HG03342 (cell line): ENCODE data around the gene FGF4.

Source experiments
- ATAC-seq: cut with Tn5 transposase; IDR thresholded peaks from one replicate; pipeline ENCODE4 v1.9.1; 2021; ENCODE audit warnings: mild to moderate bottlenecking, moderate library complexity; ENCODE audit not compliant: unreplicated experiment

FGF4 gene

DNA sequence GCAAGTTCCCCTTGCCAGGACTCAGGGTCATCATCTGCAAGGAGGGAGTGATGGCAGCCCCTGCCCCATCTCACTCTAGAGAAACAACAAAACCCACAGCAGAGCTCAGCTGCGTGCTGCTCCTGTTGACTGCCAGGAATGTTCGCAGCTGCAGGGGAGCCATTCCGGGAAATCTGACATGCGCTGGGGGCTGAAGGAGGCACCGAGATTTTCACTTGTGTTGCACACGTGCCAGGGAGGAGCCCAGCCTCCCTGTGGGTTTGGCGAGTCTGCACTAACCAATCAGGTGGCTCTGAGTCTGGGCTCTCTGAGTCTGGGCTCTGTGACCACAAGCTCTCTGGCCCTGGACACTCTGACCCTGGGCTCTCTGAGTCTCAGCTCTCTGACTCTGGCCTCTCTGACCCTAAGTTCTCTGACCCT lies 33.5 kb upstream of the FGF4 start:
- ATAC-seq = no peak

DNA sequence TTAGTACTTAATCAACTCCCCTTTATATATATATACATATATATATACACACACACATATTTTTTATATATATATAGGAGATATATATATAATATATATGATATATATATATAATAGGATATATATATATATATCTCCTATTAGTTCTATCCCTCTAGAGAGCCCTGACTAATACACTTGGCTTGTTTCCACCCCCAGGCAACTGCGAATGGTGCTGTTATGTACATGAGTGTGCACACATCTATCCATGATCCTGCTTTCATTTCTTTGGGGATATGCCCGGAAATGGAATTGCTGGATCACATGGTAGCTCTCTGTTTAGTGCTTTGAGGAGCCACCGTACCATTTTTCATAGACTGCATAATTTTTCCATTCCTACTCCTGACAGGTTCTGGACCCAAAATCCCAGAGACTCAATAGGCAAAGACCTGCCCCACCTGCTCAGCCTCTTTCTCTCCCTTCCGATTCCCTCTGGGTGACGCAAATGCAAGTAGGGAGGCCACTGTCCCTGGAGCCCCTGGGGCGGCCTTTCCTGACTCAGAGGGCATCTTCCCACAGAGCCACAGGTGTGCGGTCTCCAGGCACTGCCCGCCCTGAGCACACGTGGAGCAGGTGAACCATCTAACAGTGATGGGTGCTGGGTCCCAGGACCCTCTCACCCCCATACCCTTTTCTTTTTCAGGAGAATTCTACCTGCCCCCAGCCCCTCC lies 32.1 kb upstream of the FGF4 start:
- ATAC-seq = no peak

DNA sequence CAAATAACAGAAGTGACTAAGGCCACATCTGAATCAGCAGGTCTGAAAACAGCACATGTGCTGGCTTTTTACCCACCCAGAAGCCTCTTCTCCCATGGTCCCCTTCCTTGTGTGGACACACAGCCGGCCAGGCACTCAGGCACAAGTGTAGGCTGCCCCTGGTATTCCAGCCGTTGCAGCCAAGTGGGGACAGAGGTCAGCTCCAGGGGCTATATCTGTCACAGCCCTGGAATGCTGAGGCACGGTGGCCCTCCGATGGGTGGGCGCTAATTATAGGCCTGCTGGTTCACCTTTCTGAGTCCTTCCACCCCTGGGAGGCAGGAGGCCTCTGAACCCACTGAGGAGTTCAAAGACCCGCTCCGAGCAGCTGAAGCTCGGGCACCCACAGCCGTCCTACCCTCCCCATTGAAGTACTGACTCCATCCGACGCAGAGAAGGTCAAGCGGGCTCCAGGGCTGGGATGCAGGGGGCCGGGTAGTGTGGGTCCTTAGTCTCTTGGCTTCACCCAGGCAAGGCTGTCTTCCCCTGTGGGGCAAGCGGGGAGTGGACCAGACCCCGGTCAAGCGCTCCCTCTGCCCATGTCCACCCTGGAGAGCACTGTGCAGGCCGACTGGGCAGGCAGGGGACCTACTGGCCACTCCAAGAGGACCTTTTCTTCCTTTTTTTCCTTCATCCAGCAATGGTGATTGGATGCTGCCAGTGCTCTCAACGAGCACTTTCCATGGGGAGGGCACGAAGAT lies 29.8 kb upstream of the FGF4 start:
- no peak for ATAC-seq

DNA sequence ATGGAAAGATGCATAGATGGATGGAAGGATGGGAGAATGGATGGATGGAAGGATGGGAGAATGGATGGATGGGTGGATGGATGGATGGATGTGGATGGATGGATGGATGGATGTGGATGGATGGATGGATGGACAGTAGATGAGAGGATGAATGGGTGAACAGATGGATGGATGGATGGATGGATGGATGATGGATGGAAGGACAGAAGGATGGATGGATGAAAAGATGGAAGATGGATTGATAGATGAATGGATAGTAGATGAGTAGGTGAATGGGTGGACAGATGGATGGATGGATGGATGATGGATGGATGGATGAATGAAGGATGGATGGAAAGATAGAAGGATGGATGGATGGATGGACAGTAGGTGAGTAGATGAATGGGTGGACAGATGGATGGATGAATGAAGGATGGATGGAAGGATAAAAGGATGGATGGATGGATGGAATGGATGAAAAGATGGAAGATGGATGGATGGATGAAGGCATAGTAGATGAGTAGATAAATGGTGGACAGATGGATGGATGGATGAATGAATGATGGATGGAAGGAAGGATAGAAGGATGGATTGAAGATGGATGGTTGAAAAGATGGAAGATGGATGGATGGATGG lies 28.6 kb upstream of the FGF4 start:
- ATAC-seq = no peak

DNA sequence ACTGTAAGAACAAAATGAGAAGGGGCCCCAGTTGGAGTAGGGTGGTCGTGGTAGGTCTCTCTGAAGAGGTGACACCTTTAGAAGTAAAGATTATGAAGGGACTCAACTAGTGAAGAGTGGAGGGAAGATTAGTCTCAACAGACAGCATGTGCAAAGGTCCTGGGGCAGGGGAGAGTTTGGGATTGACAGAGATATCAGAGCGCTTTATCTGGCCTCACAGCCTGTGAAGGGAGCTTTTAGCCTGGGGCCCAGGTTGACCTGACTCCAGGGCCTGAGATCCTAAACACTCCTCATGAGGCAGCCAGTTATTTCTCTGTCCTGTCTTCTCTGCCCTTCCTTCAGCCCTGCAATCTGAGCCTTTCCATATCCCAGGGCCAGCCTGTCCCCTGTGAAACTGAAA lies 27.9 kb upstream of the FGF4 start:
- no peak for ATAC-seq

DNA sequence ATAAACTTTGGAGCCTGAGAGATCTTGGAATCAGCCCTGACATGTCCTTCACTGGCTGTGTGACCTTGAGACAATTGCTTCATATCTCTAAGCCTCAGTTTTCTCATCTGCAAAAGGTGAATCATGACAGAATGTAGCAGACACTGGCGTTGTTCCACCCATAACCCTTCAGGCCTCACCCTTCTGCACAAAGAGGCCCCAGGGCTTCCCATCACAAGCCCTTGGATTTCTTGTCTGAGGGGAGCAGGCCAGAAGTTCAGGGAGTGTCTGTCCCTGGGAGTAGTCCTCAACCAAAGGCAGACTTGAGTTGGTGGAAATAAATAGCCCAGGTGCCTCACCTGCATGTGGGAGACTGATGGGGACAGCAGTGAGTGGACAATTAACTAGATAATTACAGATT lies 27.4 kb upstream of the FGF4 start:
- no peak for ATAC-seq

DNA sequence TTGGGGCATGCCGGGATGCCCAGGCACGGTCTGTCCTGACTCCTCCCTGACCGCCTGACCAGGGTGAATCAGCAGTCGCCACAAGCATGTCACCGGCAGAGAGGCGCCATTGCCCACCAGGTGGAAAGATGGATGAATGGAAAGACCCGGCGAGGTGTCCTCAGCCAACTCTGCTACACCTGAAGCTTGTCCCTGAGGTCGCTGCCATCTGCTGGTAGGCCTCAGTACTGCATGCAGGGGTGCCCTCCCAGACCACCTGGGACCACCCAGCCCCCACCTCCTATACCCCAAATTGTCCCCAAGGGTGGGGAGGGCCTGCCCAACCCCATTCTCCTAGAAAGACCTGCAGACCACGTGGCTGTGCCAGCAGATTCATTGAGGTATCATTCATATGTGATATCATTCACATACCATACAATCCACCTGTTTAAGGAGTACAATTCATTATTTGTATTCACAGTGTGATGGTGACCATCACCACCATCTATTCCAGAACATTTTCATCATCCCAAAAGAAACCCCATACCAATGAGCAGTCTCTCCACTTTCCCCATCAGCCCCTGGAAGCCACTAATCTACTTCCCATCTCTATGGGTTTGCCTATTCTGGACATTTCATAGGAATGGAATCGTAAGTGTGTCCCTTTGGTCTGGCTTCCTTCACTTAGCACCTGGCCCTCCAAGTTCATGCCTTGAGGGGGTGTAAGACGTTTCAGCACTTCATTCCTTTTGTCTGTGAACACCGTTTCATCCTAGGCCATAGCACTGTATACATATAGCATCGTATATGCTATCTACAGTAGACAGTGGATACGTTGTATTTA lies 26.6 kb upstream of the FGF4 start:
- no peak for ATAC-seq

DNA sequence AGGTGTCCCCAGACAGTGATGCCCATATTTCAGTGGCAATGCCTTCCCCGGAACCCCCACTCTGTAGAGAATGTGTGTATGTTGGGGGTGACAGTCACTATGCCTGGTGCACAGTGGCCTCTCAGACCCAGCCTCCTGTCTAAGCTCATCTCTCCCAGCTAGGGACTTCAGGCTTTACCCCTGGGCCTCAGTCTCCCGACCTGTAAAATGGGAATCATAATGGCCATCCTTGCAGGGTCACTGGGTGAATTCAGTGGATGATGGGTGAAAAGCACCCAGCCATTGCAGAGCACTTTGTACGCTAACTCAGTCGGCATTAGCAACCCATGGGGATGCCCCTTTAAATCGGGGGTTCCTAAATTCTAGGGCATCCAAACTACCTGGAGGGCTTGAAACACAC lies 25.1 kb upstream of the FGF4 start:
- no peak for ATAC-seq

DNA sequence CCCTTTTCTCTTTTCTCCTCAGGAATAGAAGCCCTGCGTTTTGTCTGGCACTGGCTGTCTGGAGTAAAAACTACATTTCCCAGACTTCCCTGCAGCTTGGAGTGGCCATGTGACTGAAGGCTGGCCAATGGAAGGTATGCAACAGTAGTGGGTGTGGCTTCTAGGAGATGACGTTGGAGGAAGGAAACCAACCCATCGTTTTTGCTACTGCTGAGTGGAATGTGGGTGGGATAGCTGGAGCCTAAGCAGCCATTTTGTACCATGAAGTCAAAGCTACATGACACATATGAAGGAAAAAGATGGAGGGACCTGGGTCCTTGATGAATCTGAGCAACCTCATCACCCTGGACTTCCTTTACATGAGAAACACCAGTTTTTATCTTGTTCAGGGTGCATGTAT lies 24.4 kb upstream of the FGF4 start:
- ATAC-seq = no peak

DNA sequence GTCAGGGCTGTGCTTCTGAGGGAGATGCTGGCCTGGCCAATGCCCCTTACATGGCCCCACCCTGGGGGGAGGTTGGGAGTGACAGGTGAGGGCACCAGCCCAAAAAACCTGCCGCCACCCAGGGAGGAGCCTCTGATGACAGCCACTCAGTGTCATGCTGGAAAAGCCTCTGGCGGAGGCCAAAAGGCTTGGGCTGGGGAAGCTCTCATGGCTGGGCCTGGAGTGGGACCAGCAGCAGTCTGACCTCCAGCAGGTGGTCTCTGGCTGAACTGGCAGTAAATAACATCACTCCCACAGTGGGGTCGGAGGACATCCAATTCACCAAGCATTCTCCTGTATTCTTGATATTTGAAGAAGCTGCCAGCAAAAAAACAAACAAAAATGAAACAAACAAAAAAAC lies 24.0 kb upstream of the FGF4 start:
- ATAC-seq = no peak

DNA sequence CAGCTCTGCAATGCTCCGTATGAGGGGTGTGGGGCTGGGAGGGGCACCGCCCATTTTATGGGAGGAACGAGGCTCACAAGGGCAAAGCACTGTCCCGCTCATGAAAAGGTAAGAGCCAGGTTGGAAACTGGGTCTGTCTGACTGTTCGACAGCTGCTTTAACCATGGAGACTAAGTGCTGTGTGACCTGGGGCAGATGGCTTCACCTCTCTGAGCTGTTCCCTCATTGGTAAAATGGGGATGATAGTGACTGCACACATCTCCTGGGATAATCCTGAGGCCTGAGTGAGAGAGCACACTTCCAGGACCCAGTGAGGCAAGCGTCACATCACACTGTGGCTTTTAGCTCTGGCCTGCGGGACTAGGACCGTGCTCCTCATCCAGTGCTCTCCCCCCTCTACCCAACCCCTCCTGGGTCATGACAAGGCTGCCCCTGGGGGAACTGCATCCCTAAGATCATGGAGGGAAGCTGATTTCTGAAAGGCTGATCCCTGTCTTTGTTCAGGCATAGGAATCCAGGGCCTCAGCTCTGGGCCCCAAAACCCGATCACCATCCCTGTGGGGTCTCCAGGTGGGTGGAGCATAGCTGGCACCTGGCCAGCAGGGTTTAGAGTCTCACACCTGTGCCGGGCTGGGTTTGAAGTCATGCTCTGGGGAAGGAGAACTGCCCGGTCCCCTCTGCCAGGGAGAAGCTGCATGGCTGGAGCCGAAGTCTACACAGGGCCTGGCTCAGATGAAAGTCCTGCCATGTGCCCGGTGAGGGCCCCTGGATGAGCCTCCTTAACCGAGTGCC lies 22.8 kb upstream of the FGF4 start:
- ATAC-seq = no peak

DNA sequence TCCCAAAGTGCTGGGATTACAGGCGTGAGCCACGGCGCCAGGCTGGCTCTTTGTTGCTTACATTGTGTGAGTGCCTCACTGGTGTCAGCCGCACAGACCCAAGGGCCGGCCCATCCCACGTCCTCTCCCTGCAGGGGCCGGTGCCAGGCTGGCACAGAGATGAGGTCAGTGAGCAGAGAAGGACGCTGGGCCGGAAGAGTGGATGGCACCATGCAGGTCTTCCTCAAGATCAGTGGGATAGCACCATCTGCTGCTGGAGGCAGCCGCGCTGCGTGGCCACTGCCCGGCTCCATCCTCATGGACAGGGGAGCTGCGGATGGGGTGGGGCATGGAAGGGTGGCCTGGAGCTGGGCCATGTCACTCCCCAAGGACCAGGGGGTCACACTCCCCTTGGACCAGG lies 22.0 kb upstream of the FGF4 start:
- no peak for ATAC-seq

DNA sequence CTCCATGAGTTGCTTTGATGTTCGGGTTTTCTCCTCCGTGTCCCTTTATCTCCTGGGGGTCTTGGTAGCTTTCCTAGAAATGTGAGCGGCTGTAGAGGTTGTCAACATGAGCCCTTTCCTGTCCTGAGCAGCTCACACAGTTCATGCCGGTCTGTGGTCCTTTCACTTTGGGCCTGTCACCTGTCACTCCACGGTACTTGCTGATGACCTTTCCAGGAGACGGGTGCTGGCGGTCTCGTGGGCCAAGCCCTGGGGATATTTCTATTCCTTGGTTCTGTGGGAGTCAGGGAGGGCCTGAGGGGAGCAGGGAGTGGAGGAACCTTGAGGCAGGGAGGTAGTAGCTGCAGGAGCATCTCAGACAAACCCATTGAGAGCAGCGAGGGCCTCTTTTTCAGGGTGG lies 20.9 kb upstream of the FGF4 start:
- ATAC-seq = no peak

DNA sequence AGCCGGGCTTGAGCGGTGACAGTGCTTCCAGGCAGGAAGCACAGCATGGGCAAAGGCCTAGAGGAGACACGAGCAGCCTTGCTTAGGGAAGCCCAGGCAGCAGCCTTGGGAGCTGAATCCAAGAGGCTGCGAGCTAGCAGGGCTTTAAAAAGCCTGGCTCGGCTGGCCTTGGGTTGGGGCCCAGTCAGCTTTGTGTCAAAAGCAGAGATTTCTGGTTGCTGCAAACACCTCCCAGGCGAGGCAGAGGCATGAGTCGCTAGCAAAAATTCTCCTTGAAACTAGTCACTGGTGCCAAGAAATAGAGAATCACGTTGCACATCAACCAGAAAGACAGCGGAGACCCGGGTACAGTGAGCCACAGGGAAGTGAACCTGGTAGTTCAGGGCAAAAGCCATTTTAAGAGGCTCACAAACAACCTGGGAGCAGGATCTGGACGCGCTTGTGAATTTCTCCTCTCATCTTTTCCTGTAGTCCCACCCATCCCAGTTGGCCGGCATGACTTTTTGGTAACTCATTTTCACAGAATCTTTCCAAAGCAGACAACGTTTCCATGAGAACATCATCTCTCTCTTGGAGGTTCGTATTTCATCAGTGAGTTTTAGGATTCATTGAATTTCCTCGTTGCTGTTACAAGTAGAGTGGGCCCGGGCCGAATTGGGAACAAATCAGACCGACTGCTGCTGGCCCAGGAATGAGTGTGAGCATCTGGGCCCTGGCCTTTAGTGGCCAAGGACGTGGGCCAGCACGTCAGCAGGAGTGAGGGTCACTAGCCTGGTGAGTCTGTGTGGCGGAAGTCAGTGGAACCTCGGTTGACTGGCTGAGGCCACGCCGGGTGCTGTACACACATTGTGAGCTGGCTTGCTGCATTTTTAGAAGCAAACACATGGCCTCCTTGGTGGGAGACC lies 16.4 kb upstream of the FGF4 start:
- no peak for ATAC-seq

DNA sequence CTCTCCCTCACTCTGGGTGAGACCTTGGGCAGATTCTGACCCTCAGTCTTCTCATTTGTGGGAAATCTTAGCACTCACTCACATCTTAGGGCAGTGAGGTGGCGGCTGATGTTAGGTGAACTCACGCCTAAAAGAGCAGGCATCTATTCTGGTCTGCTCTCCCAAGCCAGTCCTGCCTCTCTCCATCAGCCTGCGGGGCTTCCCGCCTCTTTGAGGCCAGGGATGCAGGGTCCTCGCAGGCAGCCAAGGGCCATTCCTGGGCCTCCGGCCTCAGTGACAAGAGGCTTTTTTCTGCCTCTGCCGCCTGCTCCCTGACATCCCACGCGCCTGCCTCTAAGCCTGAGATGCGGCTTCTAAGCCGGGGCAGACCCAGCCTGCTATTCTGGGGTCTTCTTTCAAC lies 13.8 kb upstream of the FGF4 start:
- no peak for ATAC-seq

DNA sequence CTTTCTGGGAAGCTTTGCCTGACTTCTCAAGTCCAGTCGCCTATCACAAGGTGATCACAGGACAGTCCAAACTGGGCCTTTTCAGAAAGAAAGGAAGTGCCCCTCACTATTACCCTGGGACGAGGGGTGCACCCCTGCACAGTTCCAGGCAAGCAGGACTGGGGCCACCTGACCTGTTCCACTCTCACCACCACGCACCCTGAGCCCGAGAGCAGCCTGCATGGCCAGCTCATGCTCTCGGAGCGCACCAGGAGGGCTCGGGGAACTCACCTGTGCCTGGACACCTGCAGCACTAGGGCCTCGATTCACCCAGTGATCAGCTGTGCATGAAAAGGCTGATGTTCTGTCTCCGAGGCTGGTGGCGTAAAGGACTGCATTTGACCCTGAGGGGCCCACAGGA lies 12.8 kb upstream of the FGF4 start:
- ATAC-seq = no peak

DNA sequence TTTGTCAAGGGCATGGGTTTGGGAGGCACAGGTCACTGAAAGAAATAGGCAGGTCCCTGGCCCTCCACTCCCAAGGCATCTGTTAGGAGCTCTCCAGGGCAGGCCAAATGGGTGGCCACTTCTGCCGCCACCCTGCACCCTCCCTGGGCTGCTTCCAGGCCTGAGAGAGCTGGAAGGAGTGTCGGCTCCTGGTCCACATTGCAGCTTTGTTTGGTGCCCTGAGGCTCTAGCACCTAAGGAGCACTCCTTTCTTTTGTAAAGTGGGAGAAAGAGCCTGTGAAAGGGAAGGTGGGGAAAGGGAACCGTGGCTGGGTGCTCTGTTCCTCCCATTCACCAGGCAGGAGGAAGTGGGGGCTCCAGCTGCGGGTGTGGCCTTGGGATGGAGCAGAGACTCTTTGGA lies 12.3 kb upstream of the FGF4 start:
- no peak for ATAC-seq

DNA sequence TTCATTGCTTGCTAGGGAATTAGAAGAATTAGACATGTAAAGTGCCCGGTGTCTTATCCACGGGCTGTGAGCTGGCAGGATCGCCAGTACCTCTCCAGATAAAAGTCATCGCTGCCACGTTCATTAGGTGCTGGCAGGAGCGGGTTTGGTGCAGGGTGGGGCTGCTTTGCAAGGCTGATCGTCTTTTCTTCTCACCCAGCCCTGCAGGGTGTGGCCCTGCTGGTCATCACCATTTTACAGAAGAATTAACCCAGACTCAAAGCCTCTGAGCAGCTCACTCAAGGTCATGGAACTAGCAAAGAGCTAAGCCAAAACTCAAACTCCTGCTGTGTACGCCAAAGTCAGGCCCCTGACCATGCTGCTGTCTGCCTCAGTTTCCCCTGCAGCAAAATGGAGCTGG lies 6.1 kb upstream of the FGF4 start:
- ATAC-seq = no peak

DNA sequence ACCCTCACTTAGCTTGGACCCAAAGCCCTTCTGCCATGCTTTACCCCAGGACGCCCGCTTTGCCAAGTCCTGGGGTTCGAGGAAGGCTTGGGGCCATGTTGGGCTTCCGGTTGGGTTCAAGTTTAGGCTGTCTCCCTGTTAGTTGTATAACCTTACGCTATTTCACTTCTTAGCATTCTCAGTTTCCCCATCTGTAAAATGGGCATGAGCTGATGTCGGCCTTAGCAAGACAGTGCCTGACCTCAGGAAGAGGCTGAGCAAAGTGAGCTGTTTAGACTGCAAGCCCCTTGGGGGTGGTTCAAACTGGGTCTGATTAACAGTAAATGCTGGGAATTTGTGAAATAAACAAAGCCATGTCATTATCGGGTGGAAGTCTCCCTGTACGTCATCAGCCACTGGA lies 3.2 kb upstream of the FGF4 start:
- ATAC-seq = no peak
